Choroid plexus epithelial cell (primary cell): ENCODE data around the gene SIGLEC1.

ENCODE experiments used
- DNase-seq: peaks from one replicate; pipeline ENCODE4 v3.0.0-alpha.2; 2010; ENCODE audit warnings: low read depth
- H3K4me3 ChIP-seq: 2 replicates; pipeline ENCODE4 v1.5.1; 2011; ENCODE audit warnings: low read depth, mild to moderate bottlenecking, control low read depth, low read length, moderate library complexity
- TF ChIP-seq, protein P1 (sequence below): conservative IDR thresholded peaks from 2 replicates; pipeline ENCODE4 v1.5.1; 2011; ENCODE audit warnings: low read depth, mild to moderate bottlenecking, control low read depth, inconsistent platforms, low read length, moderate library complexity

The SIGLEC1 gene

DNA sequence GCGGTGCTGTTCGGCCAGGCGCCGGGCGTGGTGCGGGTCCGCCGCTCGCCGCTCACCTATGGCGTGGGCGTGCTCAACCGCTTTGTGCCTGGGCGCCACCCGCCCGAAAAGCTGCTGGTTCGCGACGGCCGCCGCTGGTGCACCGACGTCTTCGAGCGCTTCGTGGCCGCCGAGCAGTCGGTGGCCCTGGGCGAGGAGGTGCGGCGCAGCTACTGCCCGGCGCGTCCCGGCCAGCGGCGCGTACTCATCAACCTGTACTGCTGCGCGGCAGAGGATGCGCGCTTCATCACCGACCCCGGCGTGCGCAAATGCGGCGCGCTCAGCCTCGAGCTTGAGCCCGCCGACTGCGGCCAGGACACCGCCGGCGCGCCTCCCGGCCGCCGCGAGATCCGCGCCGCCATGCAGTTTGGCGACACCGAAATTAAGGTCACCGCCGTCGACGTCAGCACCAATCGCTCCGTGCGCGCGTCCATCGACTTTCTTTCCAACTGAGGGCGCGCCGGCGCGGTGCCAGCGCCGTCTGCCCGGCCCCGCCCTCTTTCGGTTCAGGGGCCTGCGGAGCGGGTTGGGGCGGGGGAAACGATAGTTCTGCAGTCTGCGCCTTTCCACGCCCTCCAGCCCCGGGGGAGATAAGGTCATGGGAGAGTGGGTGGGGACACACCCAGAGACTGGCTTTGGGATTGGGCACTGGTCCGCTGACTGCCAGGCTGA, 39.4 kb upstream of the SIGLEC1 start:
- no peak for DNase-seq
- no peak overlapping the region for H3K4me3 ChIP-seq
- TF ChIP-seq, protein P1, sequence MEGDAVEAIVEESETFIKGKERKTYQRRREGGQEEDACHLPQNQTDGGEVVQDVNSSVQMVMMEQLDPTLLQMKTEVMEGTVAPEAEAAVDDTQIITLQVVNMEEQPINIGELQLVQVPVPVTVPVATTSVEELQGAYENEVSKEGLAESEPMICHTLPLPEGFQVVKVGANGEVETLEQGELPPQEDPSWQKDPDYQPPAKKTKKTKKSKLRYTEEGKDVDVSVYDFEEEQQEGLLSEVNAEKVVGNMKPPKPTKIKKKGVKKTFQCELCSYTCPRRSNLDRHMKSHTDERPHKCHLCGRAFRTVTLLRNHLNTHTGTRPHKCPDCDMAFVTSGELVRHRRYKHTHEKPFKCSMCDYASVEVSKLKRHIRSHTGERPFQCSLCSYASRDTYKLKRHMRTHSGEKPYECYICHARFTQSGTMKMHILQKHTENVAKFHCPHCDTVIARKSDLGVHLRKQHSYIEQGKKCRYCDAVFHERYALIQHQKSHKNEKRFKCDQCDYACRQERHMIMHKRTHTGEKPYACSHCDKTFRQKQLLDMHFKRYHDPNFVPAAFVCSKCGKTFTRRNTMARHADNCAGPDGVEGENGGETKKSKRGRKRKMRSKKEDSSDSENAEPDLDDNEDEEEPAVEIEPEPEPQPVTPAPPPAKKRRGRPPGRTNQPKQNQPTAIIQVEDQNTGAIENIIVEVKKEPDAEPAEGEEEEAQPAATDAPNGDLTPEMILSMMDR = no peak

DNA sequence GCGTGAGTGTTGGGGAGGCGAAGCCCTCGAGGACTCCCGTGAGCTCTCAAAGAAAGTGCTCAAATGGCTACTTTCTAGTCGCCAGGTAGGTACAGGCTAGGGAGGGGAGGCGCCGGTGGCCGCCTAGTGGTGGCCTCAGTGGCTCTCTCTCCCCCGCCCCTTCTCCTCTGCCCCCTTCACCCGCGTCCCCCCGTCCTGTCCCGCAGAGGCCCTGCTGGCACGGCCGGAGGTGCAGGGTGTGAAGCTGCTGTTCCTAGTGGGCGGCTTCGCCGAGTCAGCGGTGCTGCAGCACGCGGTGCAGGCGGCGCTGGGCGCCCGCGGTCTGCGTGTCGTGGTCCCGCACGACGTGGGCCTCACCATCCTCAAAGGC, 38.9 kb upstream of the SIGLEC1 start:
- H3K4me3 ChIP-seq = no peak overlapping the region
- TF ChIP-seq, protein P1 = no peak
- no peak for DNase-seq

DNA sequence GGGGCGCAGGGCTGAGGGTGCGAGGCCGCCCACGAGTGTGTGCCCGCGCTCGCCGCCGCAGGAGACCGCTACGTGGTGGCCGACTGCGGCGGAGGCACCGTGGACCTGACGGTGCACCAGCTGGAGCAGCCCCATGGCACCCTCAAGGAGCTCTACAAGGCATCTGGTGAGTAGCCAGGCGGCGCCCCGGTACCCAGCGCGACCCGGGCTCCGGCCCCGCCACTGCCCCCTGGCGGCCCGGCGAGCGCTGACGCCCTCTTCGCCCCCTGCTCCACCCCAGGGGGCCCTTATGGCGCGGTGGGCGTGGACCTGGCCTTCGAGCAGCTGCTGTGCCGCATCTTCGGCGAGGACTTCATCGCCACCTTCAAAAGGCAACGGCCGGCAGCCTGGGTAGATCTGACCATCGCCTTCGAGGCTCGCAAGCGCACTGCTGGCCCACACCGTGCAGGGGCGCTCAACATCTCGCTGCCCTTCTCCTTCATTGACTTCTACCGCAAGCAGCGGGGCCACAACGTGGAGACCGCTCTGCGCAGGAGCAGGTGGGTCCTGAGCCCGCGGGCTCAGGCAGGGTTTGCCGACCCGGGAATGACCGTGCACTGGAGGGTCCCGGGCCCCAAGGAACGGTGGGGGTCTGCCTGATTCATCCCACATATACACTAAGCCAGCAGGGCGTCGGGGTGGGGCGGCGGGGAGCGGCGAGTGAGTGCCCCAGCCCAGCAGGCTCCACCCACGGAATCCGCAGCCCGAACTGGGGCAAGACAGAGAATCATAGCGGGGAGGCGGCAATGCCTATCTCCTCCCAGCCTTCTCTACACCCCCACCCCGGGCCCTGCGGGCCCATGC, 37.5 kb upstream of the SIGLEC1 start:
- TF ChIP-seq, protein P1 = peak; percentile 34
- DNase-seq = no peak
- no peak overlapping the region for H3K4me3 ChIP-seq

DNA sequence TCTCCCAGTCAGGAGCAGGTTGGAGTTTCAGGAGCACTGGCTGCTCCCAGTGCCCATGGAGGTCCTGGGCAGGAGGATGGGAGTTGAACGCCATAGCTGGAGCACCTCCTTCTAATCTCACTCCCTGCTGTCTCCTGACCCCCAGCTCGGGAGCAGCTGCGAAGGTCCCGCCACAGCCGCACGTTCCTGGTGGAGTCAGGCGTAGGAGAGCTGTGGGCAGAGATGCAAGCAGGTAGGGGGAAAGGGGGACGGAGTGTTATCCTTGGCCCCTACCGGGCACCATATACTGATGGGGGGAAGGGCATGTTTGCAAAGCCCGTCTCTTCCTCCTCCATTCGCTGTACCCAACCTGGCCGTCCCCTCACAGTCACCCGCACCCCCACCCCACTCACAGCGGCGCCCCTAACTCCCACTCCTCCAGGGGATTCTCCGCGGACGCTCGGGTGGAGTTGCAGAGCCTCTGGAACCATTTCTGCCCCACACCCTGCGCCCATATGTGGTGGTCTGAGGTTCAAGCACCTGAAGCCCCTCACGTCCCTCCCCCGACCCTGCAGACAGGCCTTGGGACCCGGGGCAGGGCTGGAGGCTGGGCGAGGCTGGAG, 36.8 kb upstream of the SIGLEC1 start:
- DNase-seq = no peak
- TF ChIP-seq, protein P1 = no peak
- H3K4me3 ChIP-seq = no peak overlapping the region

DNA sequence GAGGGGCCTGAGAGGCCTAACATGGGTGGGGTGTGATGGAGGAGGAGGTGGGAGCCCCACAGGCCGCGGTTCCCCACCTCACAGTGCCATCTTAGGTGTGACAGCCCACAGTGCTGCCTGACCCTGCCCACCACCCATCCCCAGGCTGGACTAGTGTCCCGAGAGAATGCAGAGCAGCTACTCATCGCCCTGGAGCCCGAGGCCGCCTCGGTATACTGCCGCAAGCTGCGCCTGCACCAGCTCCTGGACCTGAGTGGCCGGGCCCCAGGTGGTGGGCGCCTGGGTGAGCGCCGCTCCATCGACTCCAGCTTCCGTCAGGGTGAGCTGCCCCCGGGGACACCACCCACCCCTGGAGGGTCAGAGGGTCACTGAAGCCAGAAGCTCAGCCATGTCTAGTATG, 35.7 kb upstream of the SIGLEC1 start:
- TF ChIP-seq, protein P1 = no peak
- no peak for DNase-seq
- H3K4me3 ChIP-seq = no peak overlapping the region

DNA sequence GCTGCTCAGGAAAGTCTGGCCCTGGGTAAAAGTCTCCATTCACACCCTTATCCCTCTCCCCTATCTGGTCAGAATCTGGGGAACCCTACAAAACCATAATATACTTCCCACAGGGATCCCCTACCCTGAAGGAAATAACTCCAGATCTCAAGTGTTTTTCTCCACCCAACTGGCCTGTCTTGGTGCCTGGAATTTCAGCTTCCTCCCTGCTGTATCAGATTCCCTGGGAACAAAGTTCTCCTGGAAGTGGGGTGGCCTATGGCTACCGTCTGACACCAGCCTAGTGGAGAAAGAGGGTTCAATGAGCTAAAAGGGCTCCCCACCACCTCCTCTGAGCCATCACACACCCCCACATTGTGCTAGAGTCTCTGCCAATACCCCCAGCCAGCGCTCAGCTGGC, 35.1 kb upstream of the SIGLEC1 start:
- TF ChIP-seq, protein P1 = no peak
- H3K4me3 ChIP-seq = no peak overlapping the region
- no peak for DNase-seq
